ENCODE data around the gene NKTR. TPM values are rescaled to one million over a fixed set of nuclear protein-coding genes. Genes with fewer than 3 reads are reported as not detected.

The NKTR gene
- total RNA-seq, 1 experiment from 2014 or later, result 70.5 TPM

GRCh38 chr3:42635111-42635510, 34.6 kb downstream of the NKTR start:
- H4K20me1 ChIP-seq (ENCODE audit: insufficient read depth), result no peaks in the 10 kb centered on the region
- H3K9me2 ChIP-seq (ENCODE audit: insufficient read depth), result no peaks in the 10 kb centered on the region
- no peaks in the 10 kb centered on the region for H3K9me3 ChIP-seq (ENCODE audit: insufficient read depth, low read depth)
- peaks cover 10% of the 10 kb centered on the region; the same call in 1 of the 2 replicates for H3K4me1 ChIP-seq (replicated peaks; ENCODE audit: insufficient read depth)
- H3K4me2 ChIP-seq, result no peak overlapping the region
- TF ChIP-seq, protein P1, sequence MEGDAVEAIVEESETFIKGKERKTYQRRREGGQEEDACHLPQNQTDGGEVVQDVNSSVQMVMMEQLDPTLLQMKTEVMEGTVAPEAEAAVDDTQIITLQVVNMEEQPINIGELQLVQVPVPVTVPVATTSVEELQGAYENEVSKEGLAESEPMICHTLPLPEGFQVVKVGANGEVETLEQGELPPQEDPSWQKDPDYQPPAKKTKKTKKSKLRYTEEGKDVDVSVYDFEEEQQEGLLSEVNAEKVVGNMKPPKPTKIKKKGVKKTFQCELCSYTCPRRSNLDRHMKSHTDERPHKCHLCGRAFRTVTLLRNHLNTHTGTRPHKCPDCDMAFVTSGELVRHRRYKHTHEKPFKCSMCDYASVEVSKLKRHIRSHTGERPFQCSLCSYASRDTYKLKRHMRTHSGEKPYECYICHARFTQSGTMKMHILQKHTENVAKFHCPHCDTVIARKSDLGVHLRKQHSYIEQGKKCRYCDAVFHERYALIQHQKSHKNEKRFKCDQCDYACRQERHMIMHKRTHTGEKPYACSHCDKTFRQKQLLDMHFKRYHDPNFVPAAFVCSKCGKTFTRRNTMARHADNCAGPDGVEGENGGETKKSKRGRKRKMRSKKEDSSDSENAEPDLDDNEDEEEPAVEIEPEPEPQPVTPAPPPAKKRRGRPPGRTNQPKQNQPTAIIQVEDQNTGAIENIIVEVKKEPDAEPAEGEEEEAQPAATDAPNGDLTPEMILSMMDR (conservative IDR thresholded peaks at IDR 0.05), result 0 out of 2 replicates have a peak, but pooled peaks have one; percentile 12
- no peak for TF ChIP-seq EZH2 (IDR thresholded peaks at IDR 0.05; ENCODE audit: low read depth)
- ChIA-PET POLR2A (ENCODE audit: unreplicated experiment) (no interaction called here), CTCF (no interaction called here)
- no peaks in the 10 kb centered on the region for H3K27me3 ChIP-seq (ENCODE audit: insufficient read depth, low read depth)
- H3K36me3 ChIP-seq (ENCODE audit: low read depth), result peaks cover 46% of the 10 kb centered on the region
- H3K27ac ChIP-seq, result no peak overlapping the region
- peaks cover 8% of the 10 kb centered on the region; the same call in 1 of the 2 replicates for H3F3A ChIP-seq (ENCODE audit: insufficient read depth, low read depth)
- no peaks in the 10 kb centered on the region for H3K79me2 ChIP-seq (ENCODE audit: low read depth)
- peak in 1 of 2 experiments; percentile 41 for DNase-seq
- intact Hi-C loops (cut with micrococcal nuclease; ENCODE audit: unreplicated experiment), result no loop called here
- H2AFZ ChIP-seq, result no peak overlapping the region
- no TSS peak for BruUV-seq (replicated peaks)
- H3K4me3 ChIP-seq, result no peak overlapping the region

DNA sequence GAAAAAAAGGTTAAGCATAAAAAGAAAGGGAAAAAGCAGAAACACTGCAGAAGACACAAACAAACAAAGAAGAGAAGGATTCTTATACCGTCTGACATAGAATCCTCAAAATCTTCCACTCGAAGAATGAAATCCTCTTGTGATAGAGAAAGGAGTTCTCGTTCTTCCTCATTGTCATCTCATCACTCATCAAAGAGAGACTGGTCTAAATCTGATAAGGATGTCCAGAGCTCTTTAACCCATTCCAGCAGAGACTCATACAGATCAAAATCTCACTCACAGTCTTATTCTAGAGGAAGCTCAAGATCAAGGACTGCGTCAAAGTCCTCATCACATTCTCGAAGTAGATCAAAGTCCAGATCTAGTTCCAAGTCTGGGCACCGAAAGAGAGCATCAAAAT, 36.5 kb downstream of the NKTR start:
- CTCF ChIA-PET, result no interaction called here
- H4K20me1 ChIP-seq (ENCODE audit: insufficient read depth), result no peaks in the 10 kb centered on the region
- H3K36me3 ChIP-seq (ENCODE audit: low read depth), result peaks cover 40% of the 10 kb centered on the region
- H3K4me1 ChIP-seq (replicated peaks; ENCODE audit: insufficient read depth), result 0 out of 2 replicates have a peak, but pooled peaks cover 3% of the 10 kb centered on the region
- TF ChIP-seq, protein P1 (conservative IDR thresholded peaks at IDR 0.05), result no peak
- no peak for TF ChIP-seq EZH2 (IDR thresholded peaks at IDR 0.05; ENCODE audit: low read depth)
- BruUV-seq (replicated peaks), result no TSS peak
- no peak overlapping the region for H3K27ac ChIP-seq
- DNase-seq, result no peak
- H3K9me2 ChIP-seq (ENCODE audit: insufficient read depth), result no peaks in the 10 kb centered on the region
- intact Hi-C loops (cut with micrococcal nuclease; ENCODE audit: unreplicated experiment), result no loop called here
- POLR2A ChIA-PET (ENCODE audit: unreplicated experiment), result no interaction called here
- no peak overlapping the region for H2AFZ ChIP-seq
- H3K4me2 ChIP-seq, result no peak overlapping the region
- no peaks in the 10 kb centered on the region for H3K9me3 ChIP-seq (ENCODE audit: insufficient read depth, low read depth)
- H3K27me3 ChIP-seq (ENCODE audit: insufficient read depth, low read depth), result no peaks in the 10 kb centered on the region
- no peaks in the 10 kb centered on the region for H3K79me2 ChIP-seq (ENCODE audit: low read depth)
- no peak overlapping the region for H3K4me3 ChIP-seq
- peaks cover 4% of the 10 kb centered on the region; the same call in 1 of the 2 replicates for H3F3A ChIP-seq (ENCODE audit: insufficient read depth, low read depth)

GRCh38 chr3:42638339-42638842, 37.9 kb downstream of the NKTR start:
- no peaks in the 10 kb centered on the region for H4K20me1 ChIP-seq (ENCODE audit: insufficient read depth)
- DNase-seq, result no peak
- TF ChIP-seq EZH2 (IDR thresholded peaks at IDR 0.05; ENCODE audit: low read depth), result no peak
- TF ChIP-seq, protein P1 (conservative IDR thresholded peaks at IDR 0.05), result no peak
- 0 out of 2 replicates have a peak, but pooled peaks cover 4% of the 10 kb centered on the region for H3F3A ChIP-seq (ENCODE audit: insufficient read depth, low read depth)
- no peak overlapping the region for H3K27ac ChIP-seq
- ChIA-PET CTCF (no interaction called here), POLR2A (ENCODE audit: unreplicated experiment) (no interaction called here)
- H3K79me2 ChIP-seq (ENCODE audit: low read depth), result no peaks in the 10 kb centered on the region
- no TSS peak for BruUV-seq (replicated peaks)
- no peak overlapping the region for H3K4me3 ChIP-seq
- no peaks in the 10 kb centered on the region for H3K9me3 ChIP-seq (ENCODE audit: insufficient read depth, low read depth)
- H3K36me3 ChIP-seq (ENCODE audit: low read depth), result peaks cover 38% of the 10 kb centered on the region
- no peaks in the 10 kb centered on the region for H3K4me1 ChIP-seq (replicated peaks; ENCODE audit: insufficient read depth)
- no peak overlapping the region for H2AFZ ChIP-seq
- H3K27me3 ChIP-seq (ENCODE audit: insufficient read depth, low read depth), result no peaks in the 10 kb centered on the region
- H3K4me2 ChIP-seq, result no peak overlapping the region
- intact Hi-C loops (cut with micrococcal nuclease; ENCODE audit: unreplicated experiment), result no loop called here
- no peaks in the 10 kb centered on the region for H3K9me2 ChIP-seq (ENCODE audit: insufficient read depth)
